Epithelial cell of proximal tubule (primary cell): ENCODE data around the gene PTPRK. TPM values are rescaled to one million over a fixed set of nuclear protein-coding genes. Genes with fewer than 3 reads are reported as not detected.
"Not testable (repeated sequence)": the region's sequence is repeated elsewhere in the genome, so short reads cannot be mapped to it uniquely, and the experiment has no call there.

ENCODE experiments used
- DNase-seq: peaks from one replicate; pipeline ENCODE4 v3.0.0-alpha.2; 2011; ENCODE audit warnings: low read depth
- H3K4me3 ChIP-seq: 2 replicates; pipeline ENCODE4 v1.5.1; 2011; ENCODE audit warnings: low read depth, mild to moderate bottlenecking, low read length
- total RNA-seq: library from RNA; depleted of rRNA; stranded (reverse); fragments of >200 nt; gene quantifications from 2 replicates; pipeline ENCODE4 v1.2.3, GENCODE V29; 2015
- TF ChIP-seq, protein P1 (sequence below): conservative IDR thresholded peaks from 2 replicates; pipeline ENCODE4 v1.5.1; 2012; ENCODE audit warnings: low read depth, mild to moderate bottlenecking, low read length

The PTPRK gene
- total RNA-seq, 1 donor from 2014 or later, result 42.5 TPM

GRCh38 chr6:128452713-128453112 lies 67.7 kb downstream of the PTPRK start:
- no peak overlapping the region for H3K4me3 ChIP-seq
- TF ChIP-seq, protein P1, sequence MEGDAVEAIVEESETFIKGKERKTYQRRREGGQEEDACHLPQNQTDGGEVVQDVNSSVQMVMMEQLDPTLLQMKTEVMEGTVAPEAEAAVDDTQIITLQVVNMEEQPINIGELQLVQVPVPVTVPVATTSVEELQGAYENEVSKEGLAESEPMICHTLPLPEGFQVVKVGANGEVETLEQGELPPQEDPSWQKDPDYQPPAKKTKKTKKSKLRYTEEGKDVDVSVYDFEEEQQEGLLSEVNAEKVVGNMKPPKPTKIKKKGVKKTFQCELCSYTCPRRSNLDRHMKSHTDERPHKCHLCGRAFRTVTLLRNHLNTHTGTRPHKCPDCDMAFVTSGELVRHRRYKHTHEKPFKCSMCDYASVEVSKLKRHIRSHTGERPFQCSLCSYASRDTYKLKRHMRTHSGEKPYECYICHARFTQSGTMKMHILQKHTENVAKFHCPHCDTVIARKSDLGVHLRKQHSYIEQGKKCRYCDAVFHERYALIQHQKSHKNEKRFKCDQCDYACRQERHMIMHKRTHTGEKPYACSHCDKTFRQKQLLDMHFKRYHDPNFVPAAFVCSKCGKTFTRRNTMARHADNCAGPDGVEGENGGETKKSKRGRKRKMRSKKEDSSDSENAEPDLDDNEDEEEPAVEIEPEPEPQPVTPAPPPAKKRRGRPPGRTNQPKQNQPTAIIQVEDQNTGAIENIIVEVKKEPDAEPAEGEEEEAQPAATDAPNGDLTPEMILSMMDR, result no peak

DNA sequence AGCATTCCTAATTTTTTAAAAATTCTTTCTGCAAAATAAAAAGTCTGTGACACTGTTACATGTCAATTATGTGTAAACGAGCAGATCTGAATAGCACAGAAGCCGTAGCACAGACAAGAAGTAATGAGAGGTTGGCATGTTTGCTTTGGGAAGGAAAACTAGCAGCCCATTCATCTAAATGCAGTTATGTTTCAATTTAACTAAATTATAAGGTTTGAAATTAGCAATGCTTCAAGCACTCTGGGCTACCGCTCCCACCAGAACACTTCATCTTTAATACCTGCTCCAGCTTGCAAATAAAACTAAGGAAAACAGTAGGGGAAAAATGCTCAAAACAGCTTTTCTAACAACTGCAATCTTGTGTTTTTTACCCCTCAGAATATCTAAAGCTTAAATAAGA lies 73.9 kb downstream of the PTPRK start:
- TF ChIP-seq, protein P1, result no peak

More at GRCh38 chr6:128452713-128453112, 67.7 kb downstream of the PTPRK start:
- DNase-seq, result no peak

DNA sequence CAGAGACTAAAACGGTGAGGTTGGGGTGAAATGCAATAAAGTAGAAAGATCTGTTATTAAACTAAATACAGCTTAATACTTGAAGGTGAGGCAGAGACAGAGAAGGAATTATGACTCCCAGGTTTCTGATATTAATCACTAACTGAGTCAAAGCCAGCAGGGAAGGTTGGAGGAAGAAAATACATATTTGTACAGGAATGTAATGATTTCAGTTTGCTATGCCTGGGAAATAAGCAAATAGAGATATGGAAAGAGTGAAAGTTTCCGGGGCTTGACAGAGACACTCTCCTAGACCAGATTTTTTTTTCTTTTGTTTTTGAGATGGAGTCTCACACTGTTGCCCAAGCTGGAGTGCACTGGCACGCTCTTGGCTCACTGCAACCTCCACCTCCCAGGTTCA lies 76.8 kb downstream of the PTPRK start:
- DNase-seq, result no peak
- TF ChIP-seq, protein P1, result no peak
- no peak overlapping the region for H3K4me3 ChIP-seq

More for the DNA sequence above, 73.9 kb downstream of the PTPRK start:
- DNase-seq, result no peak
- H3K4me3 ChIP-seq, result no peak overlapping the region

- H3K4me3 ChIP-seq, result no peak overlapping the region
- TF ChIP-seq, protein P1, result no peak
- no peak for DNase-seq
These were observed 80.8 kb downstream of the PTPRK start for GRCh38 chr6:128439627-128440026.

GRCh38 chr6:128438393-128438792 lies 82.0 kb downstream of the PTPRK start:
- TF ChIP-seq, protein P1, result no peak
- no peak for DNase-seq
- H3K4me3 ChIP-seq, result no peak overlapping the region

DNA sequence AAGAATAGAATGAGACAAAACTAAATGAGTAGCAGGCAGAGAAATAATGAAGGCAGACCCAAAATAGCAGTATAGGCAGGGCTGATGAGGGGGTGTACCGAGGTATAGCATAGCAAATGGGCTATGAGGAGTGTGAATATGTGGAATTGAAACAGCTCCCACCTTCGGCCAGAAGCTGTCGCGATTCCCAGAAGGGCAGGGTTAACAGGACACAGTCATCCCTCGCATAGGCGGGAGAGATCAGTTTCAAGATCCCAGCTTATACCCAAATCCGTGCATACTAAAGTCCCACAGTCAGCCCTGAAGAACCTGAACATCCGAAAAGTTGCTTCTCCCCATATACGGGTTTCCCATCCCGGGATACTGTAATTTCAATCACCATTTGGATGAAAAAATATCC lies 82.7 kb downstream of the PTPRK start:
- TF ChIP-seq, protein P1, result no peak
- no peak overlapping the region for H3K4me3 ChIP-seq
- no peak for DNase-seq

DNA sequence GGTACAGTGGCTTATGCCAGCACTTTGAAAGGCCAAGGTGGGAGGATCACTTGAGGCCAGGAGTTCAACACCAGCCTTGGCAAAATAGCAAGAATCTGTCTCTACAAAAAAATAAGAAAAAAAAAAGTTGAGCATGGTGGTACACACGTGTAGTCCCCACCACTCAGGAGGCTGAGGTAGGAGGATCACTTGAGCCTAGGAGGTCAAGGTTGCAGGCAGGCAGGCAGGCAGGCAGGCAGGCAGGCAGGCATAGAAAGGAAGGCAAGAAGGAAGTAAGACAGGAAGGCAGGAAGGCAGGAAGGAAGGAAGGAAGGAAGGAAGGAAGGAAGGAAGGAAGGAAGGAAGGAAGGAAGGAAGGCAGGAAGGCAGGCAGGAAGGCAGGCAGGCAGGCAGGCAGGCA lies 85.6 kb downstream of the PTPRK start:
- H3K4me3 ChIP-seq, DNase-seq: not testable (repeated sequence)

GRCh38 chr6:128432394-128432793 lies 88.0 kb downstream of the PTPRK start:
- TF ChIP-seq, protein P1, result no peak
- no peak overlapping the region for H3K4me3 ChIP-seq
- no peak for DNase-seq
